Adrenal gland (tissue), 12 donors: ENCODE results near the gene ARHGAP4. TPM values are rescaled to one million over a fixed set of nuclear protein-coding genes. Genes with fewer than 3 reads are reported as not detected.
A peak's percentile ranks its signal among the peaks of the same experiment; 100 is the strongest.

ENCODE experiments used
- DNase-seq, 7 donors: peaks; one replicate each; pipeline ENCODE4 v3.0.0-alpha.2; 2019 to 2020
- H3K27ac ChIP-seq, 5 donors: fragments of 200-600 bp; sonication (generic) in 4 of 5; 1 replicate in 3 of 5; 2 replicates in 2 of 5; pipeline versions ENCODE4 v1.5.1 to v1.8.0; 2016 to 2020; ENCODE audit warnings: mild to moderate bottlenecking in 1 of 5
- H3K27me3 ChIP-seq: fragments of 200-600 bp; 2 replicates; pipeline ENCODE4 v1.8.0; 2021
- H3K36me3 ChIP-seq, 2 donors: fragments of 200-600 bp; replicated peaks in 1 of 2; 1 replicate in 1 of 2; 2 replicates in 1 of 2; pipeline versions ENCODE4 v1.5.1 to v1.8.0; 2018 to 2022
- H3K4me1 ChIP-seq, 2 donors: fragments of 200-600 bp; replicated peaks in 1 of 2; 1 replicate in 1 of 2; 2 replicates in 1 of 2; pipeline versions ENCODE4 v1.5.1 to v1.8.0; 2018 to 2021
- H3K4me3 ChIP-seq, 4 donors: fragments of 200-600 bp; sonication (generic) in 3 of 4; one replicate each; pipeline ENCODE4 v1.5.1; 2016 to 2018
- H3K9me3 ChIP-seq, 3 donors: fragments of 200-600 bp; sonication (generic) in 1 of 3; replicated peaks in 1 of 3; 1 replicate in 2 of 3; 2 replicates in 1 of 3; pipeline versions ENCODE4 v1.5.1 to v1.8.0; 2016 to 2021
- CTCF ChIP-seq, 6 experiments: fragments of 450-650 bp in 4 of 6; fragments of 200-600 bp in 2 of 6; sonication (generic) in 1 of 6; IDR thresholded peaks; 1 replicate in 5 of 6; 2 replicates in 1 of 6; pipeline versions ENCODE4 v1.5.1 to v1.8.0; 2016 to 2021; ENCODE audit warnings: antibody characterized with exemption in 6 of 6, mild to moderate bottlenecking in 2 of 6, moderate library complexity in 1 of 6
- POLR2A ChIP-seq, 2 donors: fragments of 450-650 bp; IDR thresholded peaks; one replicate each; pipeline ENCODE4 v1.6.1; 2017; ENCODE audit warnings: antibody characterized with exemption in 2 of 2, mild to moderate bottlenecking in 2 of 2, moderate library complexity in 1 of 2
- WGBS, 4 donors: extraction: QIAGEN DNeasy Blood & Tissue Kit in 2 of 4; methylation state at CpG; one replicate each; pipeline versions ENCODE4 v1.1.5 to v1.1.7; 2013 to 2017; 5-methylcytosine and 5-hydroxymethylcytosine counted together
- intact Hi-C, 2 donors: fragments of 100-400 bp; cut with DNase I; formaldehyde crosslinking; loops; one replicate each; pipeline versions ENCODE4 v1.14.1 to v1.15.0; 2022 to 2023
- polyA plus RNA-seq, 3 donors: library from polyadenylated mRNA; stranded (reverse); fragments of 200-250 nt in 2 of 3; fragments of 350-450 nt in 1 of 3; fragmentation: Illumina TruSeq in 1 of 3; extraction: RNeasy Lipid Tissue Mini Kit (QIAGEN cat#74804) in 1 of 3; gene quantifications; one replicate each; pipeline ENCODE4 v1.2.3, GENCODE V29; 2013 to 2014
- total RNA-seq, 9 donors: library from RNA; depleted of rRNA in 4 of 9; stranded (reverse); fragments of >200 nt in 4 of 9; fragments of 120-200 nt in 1 of 9; fragmentation: NEBNext Ultra II Directional in 1 of 9; extraction: Animal tissue kit (Norgen Biotek cat#: 25700) in 1 of 9; gene quantifications; one replicate each; pipeline versions ENCODE4 v1.1.0 to v1.2.4, GENCODE V29; 2013 to 2023
- donor health status: healthy with polysubstance abuse.
- donor health status: Bipolar disorder and iron deficiency.
- donor health status: DM: yes; HTN: yes; CAD: no.
- donor health status: DM: no; HTN: no; CAD: no.
- donor health status: DM: no; HTN: no; CAD: no.
- donor health status: DM: yes; HTN: yes; CAD: no.

Gene ARHGAP4
- total and polyA plus RNA-seq, 12 donors = 1.5 to 316 (median 46.0) TPM

GRCh38 chrX:153935326-153935851 lies 9.3 kb upstream of the ARHGAP4 start:
- no peaks in the 10 kb centered on the region for H3K9me3 ChIP-seq
- peaks cover 0 to 17% of the 10 kb centered on the region in 2 donors for H3K36me3 ChIP-seq
- 11 to 23% (median 17%) methylated on average over 9 to 30 of the region's 32 CpGs for WGBS, 4 donors
- H3K27me3 ChIP-seq = no peaks in the 10 kb centered on the region
- peak overlapping the region in 1 of 5 donors; percentile 86 for H3K27ac ChIP-seq
- peaks cover 7 to 15% of the 10 kb centered on the region in 2 donors for H3K4me1 ChIP-seq
- TF ChIP-seq POLR2A (IDR thresholded peaks at IDR 0.05) (no peak), CTCF (IDR thresholded peaks at IDR 0.05) (no peak)
- DNase-seq = no peak
- peak overlapping the region in 1 of 4 donors; percentile 95 for H3K4me3 ChIP-seq
- intact Hi-C loops = no loop called here

- H3K9me3 ChIP-seq = no peaks in the 10 kb centered on the region
- WGBS, 4 donors = 0 to 22% (median 9%) methylated on average over 27 to 59 of the region's 87 CpGs; no CpG with 5 or more reads in 1 of the 4 donors
- peaks cover 0 to 22% of the 10 kb centered on the region in 2 donors for H3K36me3 ChIP-seq
- peaks cover 7 to 14% of the 10 kb centered on the region in 2 donors for H3K4me1 ChIP-seq
- peak within 1 kb of the TSS in 2 of 4 donors; percentile 22 to 95 for H3K4me3 ChIP-seq
- no peaks in the 10 kb centered on the region for H3K27me3 ChIP-seq
- peak; percentile 58 to 79 (median 70) for DNase-seq
- peak within 1 kb of the TSS in 3 of 5 donors; percentile 26 to 86 (median 48) for H3K27ac ChIP-seq
- TF ChIP-seq CTCF (IDR thresholded peaks at IDR 0.05) = no peak
- peak; percentile 25 to 50 for TF ChIP-seq POLR2A (IDR thresholded peaks at IDR 0.05)
- intact Hi-C loops = no loop called here
These were observed 8.8 kb upstream of the ARHGAP4 start, which contains the start of gene NAA10 for GRCh38 chrX:153934762-153935325. TSS of gene NAA10 (minus strand) at chrX:153935037. CDS start at chrX:153934904, 133 bp downstream.

GRCh38 chrX:153934148-153934761 lies 8.2 kb upstream of the ARHGAP4 start:
- no peak for DNase-seq
- no peak for TF ChIP-seq POLR2A (IDR thresholded peaks at IDR 0.05)
- no peak for TF ChIP-seq CTCF (IDR thresholded peaks at IDR 0.05)
- intact Hi-C loops = no loop called here
- Histone ChIP-seq H3K27ac (peak overlapping the region in 3 of 5 donors; percentile 26 to 86 (median 48)), H3K4me1 (peaks cover 7 to 20% of the 10 kb centered on the region in 2 donors), H3K27me3 (no peaks in the 10 kb centered on the region), H3K36me3 (peaks cover 0 to 22% of the 10 kb centered on the region in 2 donors), H3K4me3 (peak overlapping the region in 2 of 4 donors; percentile 22 to 95), H3K9me3 (no peaks in the 10 kb centered on the region)
- WGBS, 4 donors = 1 to 42% (median 10%) methylated on average over 4 to 33 of the region's 33 CpGs

GRCh38 chrX:153933748-153934147 lies 7.7 kb upstream of the ARHGAP4 start:
- intact Hi-C loops = no loop called here

More at GRCh38 chrX:153933748-153934147, 7.7 kb upstream of the ARHGAP4 start:
- 0 to 35% (median 24%) methylated on average over 2 to 7 of the region's 7 CpGs for WGBS, 4 donors
- DNase-seq = no peak
- H3K4me3 ChIP-seq = peak overlapping the region in 1 of 4 donors; percentile 95
- H3K27me3 ChIP-seq = no peaks in the 10 kb centered on the region
- TF ChIP-seq CTCF (IDR thresholded peaks at IDR 0.05) (no peak), POLR2A (IDR thresholded peaks at IDR 0.05) (no peak)
- H3K4me1 ChIP-seq = peaks cover 7 to 25% of the 10 kb centered on the region in 2 donors
- peak overlapping the region in 2 of 5 donors; percentile 3 to 86 for H3K27ac ChIP-seq
- H3K9me3 ChIP-seq = no peaks in the 10 kb centered on the region
- peaks cover 0 to 22% of the 10 kb centered on the region in 2 donors for H3K36me3 ChIP-seq
